Peyer's patch (tissue), 4 donors: ENCODE measurements around the gene RNPEP.

Source experiments
- CTCF ChIP-seq, 6 experiments: fragments of 450-650 bp in 4 of 6; fragments of 200-600 bp in 2 of 6; sonication (generic) in 1 of 6; IDR thresholded peaks; one replicate each; pipeline ENCODE4 v1.5.1; 2017 to 2019; ENCODE audit warnings: antibody characterized with exemption in 6 of 6, mild to moderate bottlenecking in 3 of 6, moderate library complexity in 1 of 6
- POLR2A ChIP-seq, 2 donors: fragments of 450-650 bp; IDR thresholded peaks; one replicate each; pipeline ENCODE4 v1.5.1; 2017; ENCODE audit warnings: antibody characterized with exemption in 2 of 2, mild to moderate bottlenecking in 2 of 2, moderate library complexity in 2 of 2

DNA sequence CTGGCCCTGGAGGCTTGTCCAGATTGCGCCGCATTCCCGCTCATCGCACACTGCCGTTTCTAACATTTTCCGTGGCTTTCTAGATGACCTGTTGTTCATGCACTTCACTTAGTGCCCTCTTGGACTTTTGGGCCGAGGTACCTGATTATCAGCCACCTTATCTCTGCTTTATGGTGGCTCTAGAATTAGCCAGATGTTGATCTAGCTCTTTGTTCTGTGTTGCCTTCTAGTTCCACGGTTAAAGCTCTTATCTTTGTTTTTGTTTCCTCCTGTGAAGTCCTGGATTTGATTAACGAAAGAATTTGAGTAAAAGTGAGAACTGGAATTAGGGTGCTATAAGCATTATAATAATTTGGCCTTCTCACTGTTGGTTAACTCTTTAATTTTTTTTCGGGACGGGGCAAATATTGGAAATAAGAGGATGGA is 945 bp downstream of the RNPEP start:
- TF ChIP-seq POLR2A (IDR thresholded peaks at IDR 0.05) (no peak), CTCF (IDR thresholded peaks at IDR 0.05) (peak in 1 of 6 experiments; percentile 32)
